ENCODE results near the gene LDLRAD3.

Gene LDLRAD3

GRCh38 chr11:36073411-36074203 is 129.7 kb downstream of the LDLRAD3 start:
- no peak for TF ChIP-seq CTCF (conservative IDR thresholded peaks at IDR 0.05; ENCODE audit: low read depth, low read length)
- no peak overlapping the region for H3K4me3 ChIP-seq (ENCODE audit: low read depth, low read length)
- peak; percentile 88 for DNase-seq (ENCODE audit: low read depth)

- DNase-seq (ENCODE audit: low read depth), result peak; percentile 91
- H3K4me3 ChIP-seq (ENCODE audit: low read depth, low read length), result no peak overlapping the region
- TF ChIP-seq CTCF (conservative IDR thresholded peaks at IDR 0.05; ENCODE audit: low read depth, low read length), result no peak
These were observed 131.1 kb downstream of the LDLRAD3 start for GRCh38 chr11:36074941-36075431.

GRCh38 chr11:36077368-36077767 is 133.5 kb downstream of the LDLRAD3 start:
- H3K4me3 ChIP-seq (ENCODE audit: low read depth, low read length), result no peak overlapping the region
- no peak for TF ChIP-seq CTCF (conservative IDR thresholded peaks at IDR 0.05; ENCODE audit: low read depth, low read length)
- no peak for DNase-seq (ENCODE audit: low read depth)

GRCh38 chr11:36077886-36078685 is 134.2 kb downstream of the LDLRAD3 start:
- DNase-seq (ENCODE audit: low read depth), result no peak
- no peak for TF ChIP-seq CTCF (conservative IDR thresholded peaks at IDR 0.05; ENCODE audit: low read depth, low read length)
- no peak overlapping the region for H3K4me3 ChIP-seq (ENCODE audit: low read depth, low read length)

GRCh38 chr11:36078686-36079055 is 134.8 kb downstream of the LDLRAD3 start:
- no peak for TF ChIP-seq CTCF (conservative IDR thresholded peaks at IDR 0.05; ENCODE audit: low read depth, low read length)
- no peak overlapping the region for H3K4me3 ChIP-seq (ENCODE audit: low read depth, low read length)
- DNase-seq (ENCODE audit: low read depth), result no peak

GRCh38 chr11:36079878-36080675 is 136.2 kb downstream of the LDLRAD3 start:
- no peak overlapping the region for H3K4me3 ChIP-seq (ENCODE audit: low read depth, low read length)

More at GRCh38 chr11:36079878-36080675, 136.2 kb downstream of the LDLRAD3 start:
- DNase-seq (ENCODE audit: low read depth), result no peak
- TF ChIP-seq CTCF (conservative IDR thresholded peaks at IDR 0.05; ENCODE audit: low read depth, low read length), result no peak

Data from choroid plexus epithelial cell (primary cell).